IMR-90 (cell line): Measurements from ENCODE around the gene CENPF. TPM values are rescaled to one million over a fixed set of nuclear protein-coding genes. Genes with fewer than 3 reads are reported as not detected.
A peak's percentile ranks its signal among the peaks of the same experiment; 100 is the strongest.

Source experiments
- ATAC-seq: fragments of 200-7000 bp; cut with Tn5 transposase; 2 replicates; pipeline ENCODE4 v1.9.1; 2020; ENCODE audit warnings: low read depth, mild to moderate bottlenecking, moderate library complexity
- BruUV-seq: library from RNA; stranded (reverse); fragments of 400-500 nt; replicated peaks from 2 replicates; lab custom pipeline; 2021; lab: Mats Ljungman, UMichigan
- CTCF ChIA-PET: fragments of 300-600 bp; formaldehyde crosslinking; extraction: SDS; loops from one replicate; lab custom pipeline; 2021; ENCODE audit warnings: antibody characterized with exemption; lab: Yijun Ruan, JAX
- POLR2A ChIA-PET: fragments of 300-600 bp; sonication (Branson Sonifier 250); formaldehyde crosslinking; loops from one replicate; lab custom pipeline; 2022; ENCODE audit warnings: antibody characterized with exemption; ENCODE audit not compliant: unreplicated experiment; lab: Charles Lee
- DNase-seq: peaks from one replicate; pipeline ENCODE4 v3.0.0; 2013
- H2AFZ ChIP-seq: replicated peaks from 2 replicates; pipeline ENCODE3; 2013; ENCODE audit warnings: low read length, mild to moderate bottlenecking; ENCODE audit not compliant: poor library complexity
- H2AK5ac ChIP-seq: 2 replicates; pipeline ENCODE4 v1.6.1; 2013; ENCODE audit warnings: low read depth, low read length, inconsistent platforms
- H2AK9ac ChIP-seq: replicated peaks from 2 replicates; pipeline ENCODE3; 2013; ENCODE audit warnings: mild to moderate bottlenecking, low read depth, low read length, moderate library complexity; ENCODE audit not compliant: poor library complexity
- H2BK120ac ChIP-seq: 2 replicates; pipeline ENCODE4 v1.6.1; 2013; ENCODE audit warnings: low read depth, low read length, inconsistent platforms
- H2BK15ac ChIP-seq: 3 replicates; pipeline ENCODE4 v1.6.1; 2013; ENCODE audit warnings: low read depth, low read length, inconsistent platforms
- H2BK20ac ChIP-seq: 2 replicates; pipeline ENCODE4 v1.6.1; 2013; ENCODE audit warnings: low read depth, mild to moderate bottlenecking, inconsistent platforms, low read length, moderate library complexity
- H2BK5ac ChIP-seq: 2 replicates; pipeline ENCODE4 v1.6.1; 2013; ENCODE audit warnings: mild to moderate bottlenecking, low read depth, low read length, inconsistent platforms; ENCODE audit not compliant: poor library complexity, severe bottlenecking
- H3K14ac ChIP-seq: replicated peaks from 2 replicates; pipeline ENCODE4 v1.6.1; 2013; ENCODE audit warnings: low read depth, low read length, inconsistent platforms
- H3K18ac ChIP-seq: 2 replicates; pipeline ENCODE4 v1.6.1; 2013; ENCODE audit warnings: low read depth, low read length, control low read depth
- H3K23ac ChIP-seq: 2 replicates; pipeline ENCODE4 v1.6.1; 2013; ENCODE audit warnings: low read depth, low read length, inconsistent platforms
- H3K27ac ChIP-seq: 2 replicates; pipeline ENCODE4 v1.5.1; 2013; ENCODE audit warnings: mild to moderate bottlenecking, control low read depth, low read length; ENCODE audit not compliant: insufficient read depth
- H3K27me3 ChIP-seq: 2 replicates; pipeline ENCODE4 v1.6.1; 2013; ENCODE audit warnings: low read length; ENCODE audit not compliant: control insufficient read depth, insufficient read depth
- H3K36me3 ChIP-seq: 2 replicates; pipeline ENCODE4 v1.6.1; 2013; ENCODE audit warnings: low read length, mixed read lengths; ENCODE audit not compliant: control insufficient read depth, insufficient read depth
- H3K4ac ChIP-seq: 2 replicates; pipeline ENCODE4 v1.6.1; 2013; ENCODE audit warnings: low read depth, low read length, inconsistent platforms
- H3K4me1 ChIP-seq: 2 replicates; pipeline ENCODE4 v1.6.1; 2013; ENCODE audit warnings: low read length, mixed read lengths; ENCODE audit not compliant: control insufficient read depth, insufficient read depth
- H3K4me2 ChIP-seq: 2 replicates; pipeline ENCODE4 v1.6.1; 2013; ENCODE audit warnings: low read depth, mild to moderate bottlenecking, control low read depth, low read length, moderate library complexity
- H3K4me3 ChIP-seq: 2 replicates; pipeline ENCODE4 v1.5.1; 2013; ENCODE audit warnings: low read depth, mild to moderate bottlenecking, control low read depth, low read length, moderate library complexity; ENCODE audit not compliant: insufficient read depth
- H3K56ac ChIP-seq: 2 replicates; pipeline ENCODE4 v1.6.1; 2013; ENCODE audit warnings: low read length, inconsistent platforms; ENCODE audit not compliant: insufficient read depth; ENCODE audit errors: extremely low read depth
- H3K79me1 ChIP-seq, 2 experiments: 2 replicates each; pipeline ENCODE4 v1.6.1; 2013; ENCODE audit warnings: low read length in 2 of 2, inconsistent platforms in 1 of 2, low read depth in 1 of 2
- H3K9ac ChIP-seq: 2 replicates; pipeline ENCODE4 v1.6.1; 2013; ENCODE audit warnings: low read depth, low read length, control low read depth
- H3K9me1 ChIP-seq: 2 replicates; pipeline ENCODE4 v1.6.1; 2013; ENCODE audit warnings: low read length, inconsistent platforms; ENCODE audit not compliant: insufficient read depth
- H3K9me3 ChIP-seq: 2 replicates; pipeline ENCODE4 v1.6.1; 2013; ENCODE audit warnings: low read length; ENCODE audit not compliant: control insufficient read depth, insufficient read depth
- H4K20me1 ChIP-seq: 2 replicates; pipeline ENCODE4 v1.6.1; 2013; ENCODE audit warnings: low read length, inconsistent platforms; ENCODE audit not compliant: insufficient read depth
- H4K5ac ChIP-seq: 2 replicates; pipeline ENCODE4 v1.6.1; 2013; ENCODE audit warnings: mild to moderate bottlenecking, low read depth, low read length, control low read depth
- H4K8ac ChIP-seq, 2 experiments: 2 replicates each; pipeline ENCODE4 v1.6.1; 2013; ENCODE audit warnings: low read depth in 2 of 2, low read length in 2 of 2, control low read depth in 1 of 2, inconsistent platforms in 1 of 2
- H4K91ac ChIP-seq: 2 replicates; pipeline ENCODE4 v1.6.1; 2013; ENCODE audit warnings: low read depth, low read length, inconsistent platforms; ENCODE audit not compliant: insufficient read depth
- BHLHE40 ChIP-seq: fragments of 150-350 bp; IDR thresholded peaks from 2 replicates; pipeline ENCODE4 v1.6.1; 2016; ENCODE audit warnings: mild to moderate bottlenecking, low read depth, low read length
- CEBPB ChIP-seq: IDR thresholded peaks from 2 replicates; pipeline ENCODE4 v1.6.1; 2012; ENCODE audit warnings: low read depth, low read length, improper control_type of control experiment
- CHD1 ChIP-seq: IDR thresholded peaks from 2 replicates; pipeline ENCODE4 v1.6.1; 2012; ENCODE audit warnings: low read depth, low read length, improper control_type of control experiment
- FOS ChIP-seq: fragments of 150-350 bp; IDR thresholded peaks from 2 replicates; pipeline ENCODE4 v1.6.1; 2016; ENCODE audit warnings: low read depth, low read length
- MAZ ChIP-seq: IDR thresholded peaks from 2 replicates; pipeline ENCODE4 v1.6.1; 2012; ENCODE audit warnings: low read depth, mild to moderate bottlenecking, low read length, improper control_type of control experiment, moderate library complexity, borderline replicate concordance
- MXI1 ChIP-seq: IDR thresholded peaks from 2 replicates; pipeline ENCODE4 v1.6.1; 2012; ENCODE audit warnings: low read depth, mild to moderate bottlenecking, low read length, moderate library complexity, borderline replicate concordance
- NFE2L2 ChIP-seq: fragments of 150-350 bp; IDR thresholded peaks from 2 replicates; pipeline ENCODE4 v1.6.1; 2016; ENCODE audit warnings: low read depth, mild to moderate bottlenecking, low read length
- POLR2A ChIP-seq: IDR thresholded peaks from 2 replicates; pipeline ENCODE4 v1.6.1; 2012; ENCODE audit warnings: mild to moderate bottlenecking, low read depth, low read length
- RAD21 ChIP-seq: IDR thresholded peaks from 2 replicates; pipeline ENCODE4 v1.6.1; 2012; ENCODE audit warnings: low read length, improper control_type of control experiment
- RCOR1 ChIP-seq: IDR thresholded peaks from 2 replicates; pipeline ENCODE4 v1.6.1; 2012; ENCODE audit warnings: mild to moderate bottlenecking, low read length, improper control_type of control experiment; ENCODE audit not compliant: insufficient replicate concordance
- RFX5 ChIP-seq: IDR thresholded peaks from 2 replicates; pipeline ENCODE4 v1.8.0; 2012; ENCODE audit warnings: low read depth, mild to moderate bottlenecking, low read length, moderate library complexity
- SMC3 ChIP-seq: fragments of 150-350 bp; IDR thresholded peaks from 2 replicates; pipeline ENCODE4 v1.6.1; 2016; ENCODE audit warnings: low read depth, mild to moderate bottlenecking, antibody characterized with exemption, low read length, moderate library complexity
- WGBS, 2 experiments: methylation state at CpG; one replicate each; pipeline versions ENCODE4 v1.1.5 to v1.1.7; 2013; ENCODE audit warnings: missing lambda C conversion rate in 2 of 2; ENCODE audit not compliant: insufficient read length in 1 of 2; ENCODE audit errors: extremely low coverage in 2 of 2; 5-methylcytosine and 5-hydroxymethylcytosine counted together
- dilution Hi-C: fragments of 300-500 bp; cut with HindIII; formaldehyde crosslinking; loops from one replicate; pipeline ENCODE4 v1.14.3; 2018; ENCODE audit warnings: low sequenced_read_pairs; ENCODE audit not compliant: unreplicated experiment
- in situ Hi-C: fragments of 300-500 bp; cut with MboI; formaldehyde crosslinking; loops from 3 replicates; pipeline ENCODE4 v1.14.3; 2019; ENCODE audit warnings: low sequenced_read_pairs, inconsistent platforms, mixed read lengths
- intact Hi-C: fragments of 100-400 bp; cut with micrococcal nuclease; formaldehyde crosslinking; loops from 2 replicates; pipeline ENCODE4 v1.10.0; 2022
- polyA plus RNA-seq, 3 experiments: library from polyadenylated mRNA; depleted of rRNA; stranded (reverse); fragments of >200 nt; gene quantifications; 2 replicates each; pipeline ENCODE4 v1.2.3, GENCODE V29; 2012; ENCODE audit warnings: low replicate concordance in 1 of 3
- total RNA-seq: library from RNA; depleted of rRNA; stranded (reverse); fragments of >200 nt; gene quantifications from 2 replicates; pipeline ENCODE4 v1.2.3, GENCODE V29; 2012
- TF ChIP-seq, protein P1 (sequence below): conservative IDR thresholded peaks from 2 replicates; pipeline ENCODE4 v1.5.1; 2012; ENCODE audit warnings: mild to moderate bottlenecking, low read depth, low read length, improper control_type of control experiment
- TF ChIP-seq, protein P2 (sequence below): fragments of 150-350 bp; IDR thresholded peaks from 2 replicates; pipeline ENCODE4 v1.6.1; 2017; ENCODE audit warnings: mild to moderate bottlenecking, antibody characterized with exemption, low read length, low read depth

The CENPF gene
- total and polyA plus RNA-seq, 2 of the 4 experiments (the other 2 are of a cell fraction) = 20.9 to 51.8 TPM

DNA sequence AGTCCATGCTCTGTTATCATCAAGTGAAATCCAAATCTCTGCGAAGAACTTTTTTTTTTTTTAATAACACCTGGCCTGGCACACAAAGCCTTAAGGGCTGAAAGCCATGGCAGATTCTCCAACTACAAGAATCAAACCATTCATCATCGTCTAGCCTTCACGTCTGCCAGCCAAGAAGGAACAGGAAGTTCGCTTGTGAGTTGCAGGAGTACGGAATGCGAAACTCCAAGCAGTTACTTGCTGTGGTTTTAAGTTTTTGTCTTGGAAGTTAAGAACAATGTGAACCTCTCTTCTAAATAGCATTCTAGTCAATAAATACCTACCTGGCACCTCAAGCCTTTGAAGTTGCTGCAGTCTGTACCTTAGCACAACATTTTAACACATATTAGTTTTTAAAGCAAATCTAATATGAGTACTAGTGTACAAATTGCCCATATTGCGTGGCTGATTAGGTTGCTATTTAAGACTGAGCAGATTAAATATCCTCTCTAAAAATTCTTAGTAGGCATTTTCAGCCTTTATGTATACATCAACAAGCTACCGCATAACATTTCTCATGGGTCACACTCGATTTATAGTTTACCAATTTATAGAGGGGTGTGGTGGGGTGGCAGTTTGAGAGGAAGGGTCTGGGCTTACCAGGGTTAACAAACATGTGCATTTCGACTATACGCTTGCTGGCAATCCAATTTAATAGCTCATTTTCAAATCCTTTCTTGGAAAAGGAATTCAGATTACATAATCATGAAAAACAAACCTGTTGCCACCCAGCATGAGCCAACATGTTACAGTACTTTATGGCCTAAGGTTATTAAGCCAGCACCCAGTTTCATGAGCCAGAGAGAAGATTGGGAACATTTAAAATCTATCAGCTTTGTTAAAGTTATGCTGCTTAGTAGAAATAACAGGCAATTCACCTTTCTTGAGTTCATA, 29.3 kb upstream of the CENPF start:
- no peak overlapping the region for H3K56ac ChIP-seq
- WGBS, 2 experiments = 100% methylated on average over 1 of the region's 11 CpGs; no CpG with 5 or more reads in 1 of the 2 experiments
- H2BK20ac ChIP-seq = no peak overlapping the region
- H4K20me1 ChIP-seq = no peaks in the 10 kb centered on the region
- no peak overlapping the region for H3K18ac ChIP-seq
- no peak overlapping the region for H4K91ac ChIP-seq
- no peak overlapping the region for H2AK9ac ChIP-seq
- H3K27ac ChIP-seq = no peak overlapping the region
- ChIA-PET CTCF (interaction anchor here (1.2 to 2.0 kb wide), 3 partner anchors 10 to 25 kb away, joined by 3 to 8 read pairs (median 5); no protein-coding TSS in a partner anchor), POLR2A (no interaction called here)
- no peak overlapping the region for H3K4ac ChIP-seq
- peak overlapping the region; percentile 11; the same call in 1 of the 2 replicates for H2AK5ac ChIP-seq
- H3K4me2 ChIP-seq = no peak overlapping the region
- no peak overlapping the region for H2AFZ ChIP-seq
- H4K8ac ChIP-seq = no peak overlapping the region
- DNase-seq (no peak), ATAC-seq (no peak)
- H3K23ac ChIP-seq = no peak overlapping the region
- peaks cover 9% of the 10 kb centered on the region for H3K4me1 ChIP-seq
- no peak overlapping the region for H2BK5ac ChIP-seq
- no peaks in the 10 kb centered on the region for H3K36me3 ChIP-seq
- no peak overlapping the region for H3K14ac ChIP-seq
- peaks cover 3% of the 10 kb centered on the region for H3K9me1 ChIP-seq
- H2BK15ac ChIP-seq = no peak overlapping the region
- no peak overlapping the region for H2BK120ac ChIP-seq
- H3K9me3 ChIP-seq = peaks cover 11% of the 10 kb centered on the region
- intact Hi-C loops = no loop called here
- no TSS peak for BruUV-seq
- no peak overlapping the region for H4K5ac ChIP-seq
- no peaks in the 10 kb centered on the region for H3K27me3 ChIP-seq
- dilution Hi-C loops = no loop called here
- in situ Hi-C loops = no loop called here
- H3K79me1 ChIP-seq = peaks cover 0 to 3% of the 10 kb centered on the region in 2 experiments; a peak in 1 of 4 replicates
- H3K9ac ChIP-seq = no peak overlapping the region
- H3K4me3 ChIP-seq = no peak overlapping the region
- no peak for TF ChIP-seq MAZ
- no peak for TF ChIP-seq NFE2L2
- no peak for TF ChIP-seq CHD1
- TF ChIP-seq, protein P1, sequence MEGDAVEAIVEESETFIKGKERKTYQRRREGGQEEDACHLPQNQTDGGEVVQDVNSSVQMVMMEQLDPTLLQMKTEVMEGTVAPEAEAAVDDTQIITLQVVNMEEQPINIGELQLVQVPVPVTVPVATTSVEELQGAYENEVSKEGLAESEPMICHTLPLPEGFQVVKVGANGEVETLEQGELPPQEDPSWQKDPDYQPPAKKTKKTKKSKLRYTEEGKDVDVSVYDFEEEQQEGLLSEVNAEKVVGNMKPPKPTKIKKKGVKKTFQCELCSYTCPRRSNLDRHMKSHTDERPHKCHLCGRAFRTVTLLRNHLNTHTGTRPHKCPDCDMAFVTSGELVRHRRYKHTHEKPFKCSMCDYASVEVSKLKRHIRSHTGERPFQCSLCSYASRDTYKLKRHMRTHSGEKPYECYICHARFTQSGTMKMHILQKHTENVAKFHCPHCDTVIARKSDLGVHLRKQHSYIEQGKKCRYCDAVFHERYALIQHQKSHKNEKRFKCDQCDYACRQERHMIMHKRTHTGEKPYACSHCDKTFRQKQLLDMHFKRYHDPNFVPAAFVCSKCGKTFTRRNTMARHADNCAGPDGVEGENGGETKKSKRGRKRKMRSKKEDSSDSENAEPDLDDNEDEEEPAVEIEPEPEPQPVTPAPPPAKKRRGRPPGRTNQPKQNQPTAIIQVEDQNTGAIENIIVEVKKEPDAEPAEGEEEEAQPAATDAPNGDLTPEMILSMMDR = no peak
- no peak for TF ChIP-seq BHLHE40
- TF ChIP-seq RCOR1 = no peak
- TF ChIP-seq CEBPB = no peak
- no peak for TF ChIP-seq POLR2A
- TF ChIP-seq RAD21 = no peak
- no peak for TF ChIP-seq MXI1
- no peak for TF ChIP-seq RFX5
- TF ChIP-seq, protein P2, sequence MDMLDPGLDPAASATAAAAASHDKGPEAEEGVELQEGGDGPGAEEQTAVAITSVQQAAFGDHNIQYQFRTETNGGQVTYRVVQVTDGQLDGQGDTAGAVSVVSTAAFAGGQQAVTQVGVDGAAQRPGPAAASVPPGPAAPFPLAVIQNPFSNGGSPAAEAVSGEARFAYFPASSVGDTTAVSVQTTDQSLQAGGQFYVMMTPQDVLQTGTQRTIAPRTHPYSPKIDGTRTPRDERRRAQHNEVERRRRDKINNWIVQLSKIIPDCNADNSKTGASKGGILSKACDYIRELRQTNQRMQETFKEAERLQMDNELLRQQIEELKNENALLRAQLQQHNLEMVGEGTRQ = no peak
- TF ChIP-seq FOS = no peak
- TF ChIP-seq SMC3 = no peak
